LHCN-M2 (cell line): ENCODE measurements around the gene TREM1. TPM values are rescaled to one million over a fixed set of nuclear protein-coding genes. Genes with fewer than 3 reads are reported as not detected.
"Not testable (repeated sequence)": the region's sequence is repeated elsewhere in the genome, so short reads cannot be mapped to it uniquely, and the experiment has no call there.

ENCODE experiments used
- DNase-seq: peaks from one replicate; pipeline ENCODE4 v3.0.0-alpha.2; 2012; ENCODE audit warnings: low read depth
- total RNA-seq: library from RNA; depleted of rRNA; stranded (reverse); fragments of >200 nt; gene quantifications from 2 replicates; pipeline ENCODE4 v1.2.3, GENCODE V29; 2014

Gene TREM1
- total RNA-seq, 1 experiment from 2014 or later, result 0.52 TPM

GRCh38 chr6:41258196-41258493 lies 28.3 kb downstream of the TREM1 start:
- no peak for DNase-seq

- DNase-seq, result peak; percentile 49
These were observed 28.9 kb downstream of the TREM1 start for GRCh38 chr6:41257369-41258195.

- no peak for DNase-seq
These were observed 30.1 kb downstream of the TREM1 start for GRCh38 chr6:41256383-41256782.

GRCh38 chr6:41255638-41256246 lies 30.7 kb downstream of the TREM1 start:
- no peak for DNase-seq

GRCh38 chr6:41255110-41255509 lies 31.4 kb downstream of the TREM1 start:
- DNase-seq, result no peak

- no peak for DNase-seq
These were observed 33.9 kb downstream of the TREM1 start for GRCh38 chr6:41252401-41253169.

GRCh38 chr6:41247882-41248705 lies 38.4 kb downstream of the TREM1 start:
- no peak for DNase-seq

DNA sequence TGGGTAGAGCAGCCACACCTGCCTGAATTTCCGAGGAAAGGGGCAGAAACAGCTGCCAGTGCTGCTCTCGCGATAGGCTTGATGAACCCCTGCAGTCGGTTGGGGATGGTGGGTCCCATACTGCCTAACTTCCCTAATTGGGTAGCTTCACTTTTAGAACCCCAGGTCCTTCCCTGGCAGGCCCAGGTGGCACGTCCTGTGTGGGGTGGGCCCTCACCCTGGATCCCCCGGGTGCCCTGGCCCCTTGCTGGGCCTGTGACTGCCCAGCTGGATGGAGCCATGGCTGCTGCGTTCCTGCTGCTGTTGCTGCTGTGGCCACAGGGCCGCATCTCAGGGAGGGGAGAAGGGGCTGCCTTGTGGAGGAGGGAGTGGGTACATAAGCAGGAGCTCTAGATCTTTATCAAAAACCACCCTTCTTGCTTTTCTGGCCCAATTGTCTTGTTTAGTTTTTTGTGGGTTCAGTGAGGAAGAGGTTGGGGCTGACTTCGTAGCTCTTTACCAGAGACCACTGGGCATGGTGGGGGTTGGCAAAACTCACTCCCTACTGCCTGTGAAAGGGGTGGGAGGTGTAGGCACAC lies 39.1 kb downstream of the TREM1 start:
- DNase-seq, result no peak

GRCh38 chr6:41246529-41246928 lies 40.0 kb downstream of the TREM1 start:
- not testable (repeated sequence) for DNase-seq

GRCh38 chr6:41239467-41240159 lies 46.9 kb downstream of the TREM1 start:
- no peak for DNase-seq

DNA sequence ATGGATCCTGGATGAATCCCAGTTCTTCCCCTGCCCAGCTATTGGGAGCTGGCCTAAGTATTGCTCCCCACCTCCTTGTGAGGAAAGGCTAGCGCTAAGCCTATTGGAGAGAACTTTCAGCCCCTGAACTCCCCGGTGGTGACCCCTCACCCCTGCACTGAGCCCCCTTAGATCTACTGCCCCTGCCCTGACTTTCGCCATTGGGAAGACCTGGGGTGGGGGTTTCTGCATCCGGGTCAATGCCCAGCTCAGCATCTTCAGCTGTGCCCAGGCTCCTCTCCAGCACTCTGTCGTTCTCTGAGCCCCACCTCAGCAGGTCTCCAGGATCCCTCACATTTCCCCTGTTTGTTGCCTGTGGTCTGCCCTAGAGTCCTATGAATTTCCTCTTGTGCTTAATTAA lies 49.4 kb downstream of the TREM1 start:
- DNase-seq, result no peak

DNA sequence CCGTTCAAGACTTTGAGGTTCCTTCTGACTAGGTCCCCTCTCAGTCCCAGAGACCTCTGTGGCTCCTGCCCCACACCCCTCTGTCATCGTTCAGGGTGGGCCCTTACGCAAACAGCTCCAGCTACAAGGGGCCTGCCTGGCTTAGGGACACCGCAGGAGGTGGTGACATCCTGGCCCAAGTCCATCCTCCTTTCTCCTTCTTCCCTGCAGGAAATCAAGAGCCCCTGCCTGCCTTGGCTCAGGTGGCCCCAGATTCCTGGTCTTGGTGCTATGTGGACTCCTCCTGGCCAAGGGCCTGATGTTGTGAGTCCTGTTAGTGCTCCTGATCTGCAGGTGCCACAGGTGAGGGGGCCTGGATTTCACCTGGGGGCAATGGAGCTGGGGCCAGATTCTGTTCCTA lies 50.2 kb downstream of the TREM1 start:
- no peak for DNase-seq

DNA sequence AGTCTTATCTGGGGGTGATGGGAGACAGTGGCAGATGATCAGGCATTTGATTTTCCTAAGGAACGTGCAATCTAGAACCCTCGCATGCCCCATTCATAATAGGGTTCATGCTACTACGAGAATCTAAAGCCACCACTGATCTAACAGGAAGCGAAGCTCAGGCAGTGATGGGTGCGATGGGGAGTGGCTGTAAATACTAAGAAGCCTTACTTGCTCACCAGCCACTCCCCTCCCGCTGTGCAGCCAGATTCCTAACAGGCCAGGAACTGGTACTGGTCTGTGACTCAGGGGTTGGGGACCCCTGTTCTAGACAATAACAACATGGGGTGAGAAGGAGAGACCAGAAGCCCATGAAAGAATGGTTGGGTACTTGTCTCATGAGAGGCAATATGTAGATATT lies 53.8 kb downstream of the TREM1 start:
- DNase-seq, result no peak

DNA sequence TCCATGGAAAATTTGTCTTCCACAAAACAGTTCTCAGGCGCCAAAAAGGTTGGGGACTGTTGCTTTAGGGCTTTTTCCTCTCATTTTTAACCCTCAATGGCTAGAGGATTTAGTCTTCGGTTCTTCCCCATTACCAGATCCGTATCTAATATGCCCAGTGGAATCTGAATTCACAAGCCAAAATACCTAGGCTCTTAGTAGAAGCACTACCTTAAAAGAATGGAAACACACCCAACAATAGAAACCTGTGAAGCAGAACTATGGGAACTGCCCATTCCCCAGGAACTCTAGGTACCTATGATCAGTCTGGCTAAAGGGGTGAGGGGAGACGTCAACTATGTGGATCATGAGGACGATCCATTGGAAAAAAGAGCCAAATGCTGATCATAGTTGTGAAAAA lies 55.2 kb downstream of the TREM1 start:
- DNase-seq, result no peak

- DNase-seq, result no peak
These were observed 56.8 kb downstream of the TREM1 start for GRCh38 chr6:41229721-41230120.

DNA sequence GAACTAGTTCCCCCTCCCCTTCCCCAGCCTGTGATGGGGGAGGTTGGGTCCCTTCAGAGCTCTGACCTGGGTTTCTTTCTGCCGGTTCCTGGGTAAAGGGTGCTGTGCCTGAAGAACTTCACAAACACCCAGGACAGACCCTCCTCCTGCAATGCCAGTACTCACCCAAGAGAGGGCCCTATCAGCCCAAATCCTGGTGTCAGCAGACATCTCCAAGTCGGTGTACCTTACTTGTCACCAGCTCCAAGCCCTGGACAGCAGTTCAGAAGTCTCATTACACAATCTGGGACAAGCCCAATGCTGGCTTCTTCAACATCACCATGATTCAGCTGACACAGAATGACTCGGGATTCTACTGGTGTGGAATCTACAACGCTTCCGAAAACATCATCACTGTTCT lies 57.9 kb downstream of the TREM1 start:
- DNase-seq, result no peak

- no peak for DNase-seq
These were observed 58.4 kb downstream of the TREM1 start, which contains the start of gene TREML4 for GRCh38 chr6:41228096-41228495. Gene TREML4 (plus strand): TSS chr6:41228349. CDS start chr6:41228428, 79 bp downstream.

DNA sequence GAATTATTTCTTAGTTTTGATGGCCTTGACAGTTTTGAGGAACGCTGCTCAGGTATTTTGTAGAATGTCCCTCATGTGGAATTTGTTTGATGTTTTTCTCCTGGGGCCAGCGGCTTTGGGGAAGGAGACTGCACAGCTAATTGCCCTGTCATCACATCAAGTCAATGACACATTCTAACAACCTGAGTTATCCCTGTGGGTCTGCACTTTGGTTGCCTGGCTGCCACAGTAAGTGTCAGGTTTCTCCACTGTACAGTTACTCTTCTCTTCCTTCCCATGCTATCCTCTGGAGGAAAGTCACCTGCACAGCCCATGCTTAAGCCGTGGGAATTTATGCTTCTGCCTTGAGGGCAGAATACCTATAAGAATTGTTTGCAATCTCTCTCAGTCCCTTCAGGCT lies 59.7 kb downstream of the TREM1 start:
- no peak for DNase-seq

DNA sequence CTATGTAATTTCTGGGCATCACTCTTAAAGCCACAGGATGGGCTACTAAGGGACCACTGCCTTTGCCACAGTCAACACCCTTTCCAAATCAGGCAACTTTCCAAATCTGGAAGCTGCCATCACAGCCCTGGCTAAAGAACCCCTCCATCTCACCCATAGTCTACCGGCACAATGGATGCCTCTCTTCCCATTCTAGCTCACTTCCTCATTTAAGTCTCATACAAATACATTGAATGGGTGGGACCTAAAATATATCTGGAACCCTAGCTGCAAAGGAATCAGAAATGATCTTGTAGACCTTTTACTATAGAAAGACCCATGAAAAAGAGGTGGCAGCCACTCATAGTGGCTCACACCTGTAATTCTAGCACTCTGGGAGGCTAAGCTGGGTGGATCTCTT lies 61.7 kb downstream of the TREM1 start:
- DNase-seq, result no peak
